ENCODE data around the gene SLC25A21. TPM values are rescaled to one million over a fixed set of nuclear protein-coding genes. Genes with fewer than 3 reads are reported as not detected.

Gene SLC25A21
- polyA plus RNA-seq, 2 of the 4 experiments (the other 2 are of a cell fraction): 0.68 to 1.4 TPM

GRCh38 chr14:36755756-36756155 is 416.6 kb downstream of the SLC25A21 start:
- no peaks in the 10 kb centered on the region for H3K4me1 ChIP-seq
- ChIA-PET CTCF (interaction anchor here (0.8 to 1.6 kb wide), 3 partner anchors 11 to 203 kb away, joined by 3 read pairs; no protein-coding TSS in a partner anchor), POLR2A (no interaction called here)
- no peak for ATAC-seq
- no peak overlapping the region for H3K4me2 ChIP-seq
- TF ChIP-seq POLR2AphosphoS2 (conservative IDR thresholded peaks at IDR 0.05; ENCODE audit: low read length): no peak
- no peak for DNase-seq (ENCODE audit: low read depth in 1 of 2, low spot score in 1 of 2)
- no peak overlapping the region for H3K27ac ChIP-seq
- no peak overlapping the region for H3K4me3 ChIP-seq
- FAIRE-seq: no peak
- 0 out of 3 replicates have a peak, but pooled peaks cover 5% of the 10 kb centered on the region for H3K9me3 ChIP-seq

- H3K4me1 ChIP-seq: no peaks in the 10 kb centered on the region
- no peak overlapping the region for H3K27ac ChIP-seq
- 0 out of 3 replicates have a peak, but pooled peaks cover 5% of the 10 kb centered on the region for H3K9me3 ChIP-seq
- ChIA-PET POLR2A (no interaction called here), CTCF (interaction anchor here (1.5 to 1.7 kb wide), 2 partner anchors 104 to 398 kb away, joined by 3 read pairs; no protein-coding TSS in a partner anchor)
- TF ChIP-seq NFE2L2 (conservative IDR thresholded peaks at IDR 0.05; ENCODE audit: low read length) (no peak), REST (IDR thresholded peaks at IDR 0.05) (no peak), E2F6 (IDR thresholded peaks at IDR 0.05; ENCODE audit: borderline replicate concordance, low read depth) (no peak), HOXA7 (CRISPR knock-in tag; IDR thresholded peaks at IDR 0.05) (no peak), JUN (IDR thresholded peaks at IDR 0.05) (no peak), KDM1A (IDR thresholded peaks at IDR 0.05; ENCODE audit: low read depth) (no peak), JUNB (IDR thresholded peaks at IDR 0.05) (no peak), ZFP36 (IDR thresholded peaks at IDR 0.05; ENCODE audit: borderline replicate concordance, partially characterized antibody) (no peak), NPAS2 (CRISPR knock-in tag; IDR thresholded peaks at IDR 0.05; ENCODE audit: borderline replicate concordance) (no peak), HEYL (CRISPR knock-in tag; IDR thresholded peaks at IDR 0.05) (no peak), EHMT2 (IDR thresholded peaks at IDR 0.05; ENCODE audit: low read depth) (no peak), MAFK (IDR thresholded peaks at IDR 0.05; ENCODE audit: partially characterized antibody) (no peak), HOXB13 (CRISPR knock-in tag; IDR thresholded peaks at IDR 0.05; ENCODE audit: low read depth) (no peak)
- WGBS (ENCODE audit: missing lambda C conversion rate): 85% methylated on average over 3 of the region's 3 CpGs
- H3K4me3 ChIP-seq: no peak overlapping the region
- ATAC-seq (no peak), DNase-seq (ENCODE audit: low read depth in 1 of 2, low spot score in 1 of 2) (no peak), FAIRE-seq (no peak)
- H3K4me2 ChIP-seq: no peak overlapping the region
Observed at GRCh38 chr14:36751920-36752319, 420.5 kb downstream of the SLC25A21 start.

GRCh38 chr14:36751106-36751505 is 421.3 kb downstream of the SLC25A21 start:
- Histone ChIP-seq H3K4me1 (no peaks in the 10 kb centered on the region), H3K4me3 (no peak overlapping the region), H3K27ac (no peak overlapping the region), H3K9me3 (0 out of 3 replicates have a peak, but pooled peaks cover 5% of the 10 kb centered on the region), H3K4me2 (no peak overlapping the region)
- no peak for DNase-seq (ENCODE audit: low read depth in 1 of 2, low spot score in 1 of 2)
- ATAC-seq: no peak
- POLR2A ChIA-PET: no interaction called here
- no peak for FAIRE-seq
- CTCF ChIA-PET: interaction anchor here (1.7 kb wide), 1 partner anchor 103 kb away, joined by 3 read pairs; no protein-coding TSS in a partner anchor
- TF ChIP-seq JUNB (IDR thresholded peaks at IDR 0.05) (no peak), HMGXB4 (CRISPR knock-in tag; IDR thresholded peaks at IDR 0.05; ENCODE audit: borderline replicate concordance) (no peak), JUN (IDR thresholded peaks at IDR 0.05) (no peak), CTCF (IDR thresholded peaks at IDR 0.05) (no peak), BCL3 (IDR thresholded peaks at IDR 0.05) (no peak), HDAC2 (IDR thresholded peaks at IDR 0.05) (no peak), ATOH8 (CRISPR knock-in tag; IDR thresholded peaks at IDR 0.05; ENCODE audit: low read depth) (no peak), NPAS2 (CRISPR knock-in tag; IDR thresholded peaks at IDR 0.05; ENCODE audit: borderline replicate concordance) (no peak), HEYL (CRISPR knock-in tag; IDR thresholded peaks at IDR 0.05) (no peak), FOXS1 (CRISPR knock-in tag; IDR thresholded peaks at IDR 0.05) (no peak), E2F6 (IDR thresholded peaks at IDR 0.05; ENCODE audit: borderline replicate concordance, low read depth) (no peak), PHF8 (IDR thresholded peaks at IDR 0.05; ENCODE audit: borderline replicate concordance, low read depth) (no peak), NR3C1 (IDR thresholded peaks at IDR 0.05) (no peak), ZFP36 (IDR thresholded peaks at IDR 0.05; ENCODE audit: borderline replicate concordance, partially characterized antibody) (no peak)
